ENCODE results near the gene SLC9A3.

SLC9A3 gene

GRCh38 chr5:538271-538771 is 14.1 kb upstream of the SLC9A3 start:
- DNase-seq: no peak

GRCh38 chr5:537621-538071 is 13.4 kb upstream of the SLC9A3 start:
- no peak for DNase-seq

GRCh38 chr5:537098-537497 is 12.8 kb upstream of the SLC9A3 start:
- DNase-seq: no peak

GRCh38 chr5:535846-536698 is 11.8 kb upstream of the SLC9A3 start:
- no peak for DNase-seq

- DNase-seq: no peak
Observed at GRCh38 chr5:534743-535671, 10.8 kb upstream of the SLC9A3 start.

- no peak for DNase-seq
Observed at GRCh38 chr5:533955-534742, 9.9 kb upstream of the SLC9A3 start.

GRCh38 chr5:533243-533954 is 9.2 kb upstream of the SLC9A3 start:
- DNase-seq: no peak

GRCh38 chr5:532521-533242 is 8.4 kb upstream of the SLC9A3 start:
- DNase-seq: no peak

GRCh38 chr5:531749-532315 is 7.6 kb upstream of the SLC9A3 start:
- DNase-seq: no peak

- DNase-seq: no peak
Observed at GRCh38 chr5:531101-531748, 7.0 kb upstream of the SLC9A3 start.

GRCh38 chr5:530001-530955 is 6.0 kb upstream of the SLC9A3 start:
- DNase-seq: no peak

GRCh38 chr5:528629-529511 is 4.6 kb upstream of the SLC9A3 start:
- DNase-seq: no peak

- no peak for DNase-seq
Observed at GRCh38 chr5:527646-528628, 3.7 kb upstream of the SLC9A3 start.

- DNase-seq: no peak
Observed at GRCh38 chr5:526456-527088, 2.3 kb upstream of the SLC9A3 start.

- DNase-seq: no peak
Observed at GRCh38 chr5:525916-526315, 1.7 kb upstream of the SLC9A3 start.

Data from stimulated activated CD4-positive, alpha-beta T cell treated with anti-CD3 and anti-CD28 coated beads, Interleukin-4, amount 100 ng/mL, for 24 hours (primary cell).